SK-N-SH treated with all-trans-retinoic acid at 6 μM for 48 hours (cell line): ENCODE results near the gene CD163.
A peak's percentile ranks its signal among the peaks of the same experiment; 100 is the strongest.
"Not testable (repeated sequence)": the region's sequence is repeated elsewhere in the genome, so short reads cannot be mapped to it uniquely, and the experiment has no call there.

ENCODE experiments used
- ATAC-seq: fragments of 200-7000 bp; cut with Tn5 transposase; 3 replicates; pipeline ENCODE4 v1.9.1; 2020; ENCODE audit warnings: mild to moderate bottlenecking, moderate library complexity
- BACH2 ChIP-seq: fragments of 250-450 bp; sonication (Bioruptor Pico); IDR thresholded peaks from 2 replicates; pipeline ENCODE4 v1.9.0; 2021; ENCODE audit warnings: mild to moderate bottlenecking, borderline replicate concordance
- CSDC2 ChIP-seq: fragments of 250-450 bp; sonication (Bioruptor Pico); IDR thresholded peaks from 2 replicates; pipeline ENCODE4 v1.5.0; 2020; ENCODE audit warnings: mild to moderate bottlenecking, moderate library complexity
- CSRNP3 ChIP-seq: fragments of 250-450 bp; sonication (Bioruptor Pico); IDR thresholded peaks from 2 replicates; pipeline ENCODE4 v1.5.1; 2021; ENCODE audit warnings: mild to moderate bottlenecking, moderate library complexity
- GLIS3 ChIP-seq: fragments of 250-450 bp; sonication (Bioruptor Pico); IDR thresholded peaks from 2 replicates; pipeline ENCODE4 v1.5.0; 2020; ENCODE audit warnings: mild to moderate bottlenecking, moderate library complexity
- ISL1 ChIP-seq: fragments of 250-450 bp; sonication (Bioruptor Pico); IDR thresholded peaks from 2 replicates; pipeline ENCODE4 v2.1.2; 2022; ENCODE audit warnings: mild to moderate bottlenecking, moderate library complexity
- OSR1 ChIP-seq: fragments of 250-450 bp; sonication (Bioruptor Pico); IDR thresholded peaks from 2 replicates; pipeline ENCODE4 v1.8.0; 2022; ENCODE audit warnings: moderate library complexity, mild to moderate bottlenecking, inconsistent platforms
- PATZ1 ChIP-seq: fragments of 250-450 bp; sonication (Bioruptor Pico); IDR thresholded peaks from 2 replicates; pipeline ENCODE4 v1.8.0; 2020; ENCODE audit warnings: mild to moderate bottlenecking, moderate library complexity, borderline replicate concordance
- POU6F1 ChIP-seq: fragments of 250-450 bp; sonication (Bioruptor Pico); IDR thresholded peaks from 2 replicates; pipeline ENCODE4 v1.8.0; 2021; ENCODE audit warnings: low read depth, mild to moderate bottlenecking, moderate library complexity, borderline replicate concordance
- PPARA ChIP-seq: fragments of 250-450 bp; sonication (Bioruptor Pico); IDR thresholded peaks from 2 replicates; pipeline ENCODE4 v1.5.0; 2020; ENCODE audit warnings: mild to moderate bottlenecking, borderline replicate concordance
- RARB ChIP-seq: fragments of 250-450 bp; sonication (Bioruptor Pico); IDR thresholded peaks from 2 replicates; pipeline ENCODE4 v1.8.0; 2021; ENCODE audit warnings: mild to moderate bottlenecking, moderate library complexity
- SNAI2 ChIP-seq: fragments of 250-450 bp; sonication (Bioruptor Pico); IDR thresholded peaks from 2 replicates; pipeline ENCODE4 v1.5.0; 2020; ENCODE audit warnings: mild to moderate bottlenecking, moderate library complexity
- TCF4 ChIP-seq: fragments of 250-450 bp; sonication (Bioruptor Pico); IDR thresholded peaks from 2 replicates; pipeline ENCODE4 v1.8.0; 2021; ENCODE audit warnings: mild to moderate bottlenecking, moderate library complexity, borderline replicate concordance
- TOX ChIP-seq: fragments of 250-450 bp; sonication (Bioruptor Pico); IDR thresholded peaks from 2 replicates; pipeline ENCODE4 v1.8.0; 2021; ENCODE audit warnings: mild to moderate bottlenecking, moderate library complexity, borderline replicate concordance
- TSHZ2 ChIP-seq: fragments of 250-450 bp; sonication (Bioruptor Pico); IDR thresholded peaks from 2 replicates; pipeline ENCODE4 v1.5.0; 2020; ENCODE audit warnings: mild to moderate bottlenecking, moderate library complexity
- ZC3H10 ChIP-seq: fragments of 250-450 bp; sonication (Bioruptor Pico); IDR thresholded peaks from 2 replicates; pipeline ENCODE4 v1.5.1; 2021; ENCODE audit warnings: mild to moderate bottlenecking, moderate library complexity
- ZFP3 ChIP-seq: fragments of 250-450 bp; sonication (Bioruptor Pico); IDR thresholded peaks from 2 replicates; pipeline ENCODE4 v1.5.0; 2020; ENCODE audit warnings: mild to moderate bottlenecking, moderate library complexity
- ZFP30 ChIP-seq: fragments of 450-650 bp; formaldehyde crosslinking; IDR thresholded peaks from 2 replicates; pipeline ENCODE4 v1.5.0; 2022; ENCODE audit warnings: mild to moderate bottlenecking, moderate library complexity
- ZNF565 ChIP-seq: fragments of 450-650 bp; formaldehyde crosslinking; conservative IDR thresholded peaks from 2 replicates; pipeline ENCODE4 v1.5.0; 2020; ENCODE audit warnings: low read depth, mild to moderate bottlenecking, moderate library complexity
- ZNF70 ChIP-seq: fragments of 450-650 bp; formaldehyde crosslinking; IDR thresholded peaks from 2 replicates; pipeline ENCODE4 v1.5.0; 2020; ENCODE audit warnings: mild to moderate bottlenecking, moderate library complexity

CD163 gene

GRCh38 chr12:7512553-7512952 lies 9.0 kb upstream of the CD163 start:
- ATAC-seq, result peak; percentile 63; the same call in 2 of the 3 replicates

GRCh38 chr12:7509793-7510470 lies 6.4 kb upstream of the CD163 start:
- ATAC-seq, result not testable (repeated sequence)

More at GRCh38 chr12:7512553-7512952, 9.0 kb upstream of the CD163 start:
- TF ChIP-seq ZFP30 (CRISPR knock-in tag) (no peak), RARB (CRISPR knock-in tag) (no peak), TCF4 (CRISPR knock-in tag) (no peak), PATZ1 (CRISPR knock-in tag) (no peak)

- TF ChIP-seq CSRNP3 (CRISPR knock-in tag) (no peak), RARB (CRISPR knock-in tag) (no peak), ISL1 (CRISPR knock-in tag) (no peak), PATZ1 (CRISPR knock-in tag) (no peak), GLIS3 (CRISPR knock-in tag) (no peak), ZFP3 (CRISPR knock-in tag) (no peak), ZFP30 (CRISPR knock-in tag) (no peak), ZNF70 (CRISPR knock-in tag) (no peak), POU6F1 (no peak), OSR1 (CRISPR knock-in tag) (no peak), CSDC2 (CRISPR knock-in tag) (no peak), TOX (CRISPR knock-in tag) (no peak), ZC3H10 (CRISPR knock-in tag) (no peak), BACH2 (no peak), SNAI2 (CRISPR knock-in tag) (no peak), PPARA (CRISPR knock-in tag) (no peak), TSHZ2 (CRISPR knock-in tag) (no peak), ZNF565 (CRISPR knock-in tag) (no peak)
- ATAC-seq, result no peak
These were observed 965 bp downstream of the CD163 start for GRCh38 chr12:7502612-7503011.
